GM23338 (cell line): ENCODE measurements around the gene GAB1. TPM values are rescaled to one million over a fixed set of nuclear protein-coding genes. Genes with fewer than 3 reads are reported as not detected.

ENCODE experiments used
- ATAC-seq: fragments of 200-7000 bp; cut with Tn5 transposase; 3 replicates; pipeline ENCODE4 v1.9.1; 2020
- DNase-seq: peaks from one replicate; pipeline ENCODE4 v3.0.0-alpha.2; 2015; ENCODE audit warnings: low spot score
- H2AFZ ChIP-seq: fragments of 200-600 bp; sonication (generic); 2 replicates; pipeline ENCODE4 v1.8.0; 2016; ENCODE audit warnings: antibody characterized with exemption, mild to moderate bottlenecking, moderate library complexity
- H3F3A ChIP-seq: fragments of 200-600 bp; sonication (generic); replicated peaks from 2 replicates; pipeline ENCODE4 v1.8.0; 2017; ENCODE audit warnings: antibody characterized with exemption, mixed run types, low read depth
- H3K27ac ChIP-seq: fragments of 200-600 bp; sonication (generic); 2 replicates; pipeline ENCODE4 v1.6.1; 2016; ENCODE audit warnings: low read depth
- H3K27me3 ChIP-seq: fragments of 200-600 bp; sonication (generic); 2 replicates; pipeline ENCODE4 v1.8.0; 2016; ENCODE audit warnings: mild to moderate bottlenecking, mixed run types, moderate library complexity; ENCODE audit not compliant: insufficient read depth
- H3K36me3 ChIP-seq: fragments of 200-600 bp; sonication (generic); 2 replicates; pipeline ENCODE4 v1.8.0; 2016; ENCODE audit warnings: mild to moderate bottlenecking; ENCODE audit not compliant: insufficient read depth
- H3K4me1 ChIP-seq: fragments of 200-600 bp; sonication (generic); 2 replicates; pipeline ENCODE4 v1.8.0; 2016; ENCODE audit warnings: mild to moderate bottlenecking, moderate library complexity; ENCODE audit not compliant: insufficient read depth
- H3K4me2 ChIP-seq: fragments of 200-600 bp; sonication (generic); 2 replicates; pipeline ENCODE4 v1.7.1; 2017; ENCODE audit warnings: mixed run types
- H3K4me3 ChIP-seq: fragments of 200-600 bp; sonication (generic); 2 replicates; pipeline ENCODE4 v1.6.1; 2016; ENCODE audit warnings: mixed run types
- H3K79me2 ChIP-seq: fragments of 200-600 bp; sonication (generic); replicated peaks from 2 replicates; pipeline ENCODE4 v1.8.0; 2017; ENCODE audit warnings: mild to moderate bottlenecking; ENCODE audit not compliant: insufficient read depth
- H3K9me2 ChIP-seq: fragments of 200-600 bp; sonication (generic); 2 replicates; pipeline ENCODE4 v1.8.0; 2017; ENCODE audit not compliant: insufficient read depth
- H4K20me1 ChIP-seq: fragments of 200-600 bp; sonication (generic); replicated peaks from 2 replicates; pipeline ENCODE4 v1.8.0; 2017; ENCODE audit warnings: mild to moderate bottlenecking; ENCODE audit not compliant: insufficient read depth
- H3K27ac Mint-ChIP-seq: 2 replicates; pipeline ENCODE4 v1.8.0; 2020; ENCODE audit warnings: inconsistent platforms, mild to moderate bottlenecking, moderate library complexity, mixed read lengths
- H3K27me3 Mint-ChIP-seq: 3 replicates; pipeline ENCODE4 v1.8.0; 2022; ENCODE audit warnings: low read depth, mild to moderate bottlenecking, moderate library complexity, mixed read lengths, inconsistent platforms; ENCODE audit not compliant: insufficient read depth, poor library complexity
- H3K36me3 Mint-ChIP-seq: 3 replicates; pipeline ENCODE4 v1.8.0; 2021; ENCODE audit warnings: low read depth, mild to moderate bottlenecking, inconsistent platforms, moderate library complexity, mixed read lengths
- H3K4me1 Mint-ChIP-seq: 3 replicates; pipeline ENCODE4 v1.8.0; 2020; ENCODE audit warnings: mild to moderate bottlenecking, inconsistent platforms, mixed read lengths
- H3K4me3 Mint-ChIP-seq: 3 replicates; pipeline ENCODE4 v1.8.0; 2021; ENCODE audit warnings: moderate library complexity, mild to moderate bottlenecking, inconsistent platforms, mixed read lengths
- H3K9me3 Mint-ChIP-seq: 3 replicates; pipeline ENCODE4 v1.8.0; 2020; ENCODE audit warnings: moderate library complexity, mild to moderate bottlenecking, inconsistent platforms, mixed read lengths
- CREB1 ChIP-seq: fragments of 250-450 bp; sonication (Bioruptor Pico); IDR thresholded peaks from 2 replicates; pipeline ENCODE4 v1.5.0; 2020; ENCODE audit warnings: low read depth, mild to moderate bottlenecking, moderate library complexity
- NANOG ChIP-seq: IDR thresholded peaks from 2 replicates; pipeline ENCODE4 v1.6.1; 2016; ENCODE audit warnings: antibody characterized with exemption, borderline replicate concordance
- STAT1 ChIP-seq: IDR thresholded peaks from one replicate; pipeline ENCODE4 v1.6.1; 2016; ENCODE audit warnings: antibody characterized with exemption; ENCODE audit not compliant: unreplicated experiment
- ZNF331 ChIP-seq: fragments of 250-450 bp; sonication (Bioruptor Pico); IDR thresholded peaks from 2 replicates; pipeline ENCODE4 v1.5.0; 2020; ENCODE audit warnings: low read depth, mild to moderate bottlenecking, moderate library complexity
- polyA plus RNA-seq: library from polyadenylated mRNA; unstranded; fragments of >200 nt; fragmentation: Nextera tagmentation; extraction: Ambion mirVana; gene quantifications from 2 replicates; pipeline ENCODE4 v1.2.1, GENCODE V29; 2016
- total RNA-seq: library from RNA; depleted of rRNA; stranded (reverse); fragments of >200 nt; shearing (Covaris generic); gene quantifications from 2 replicates; pipeline ENCODE4 v1.2.3, GENCODE V29; 2014
- TF ChIP-seq, protein P1 (sequence below): fragments of 250-450 bp; sonication (Bioruptor Pico); IDR thresholded peaks from 2 replicates; pipeline ENCODE4 v1.5.0; 2020; ENCODE audit warnings: mild to moderate bottlenecking, moderate library complexity
- TF ChIP-seq, protein P2 (sequence below): IDR thresholded peaks from one replicate; pipeline ENCODE4 v1.6.1; 2018; ENCODE audit warnings: antibody characterized with exemption; ENCODE audit not compliant: unreplicated experiment
- TF ChIP-seq, protein P3 (sequence below): IDR thresholded peaks from 2 replicates; pipeline ENCODE4 v1.6.1; 2016; ENCODE audit warnings: antibody characterized with exemption
- TF ChIP-seq, protein P4 (sequence below), 2 experiments: fragments of 200-600 bp in 1 of 2; sonication (generic) in 1 of 2; conservative IDR thresholded peaks; 2 replicates each; pipeline versions ENCODE4 v1.5.1 to v1.6.1; 2016 to 2017; ENCODE audit warnings: antibody characterized with exemption in 2 of 2, low read depth in 2 of 2, mild to moderate bottlenecking in 2 of 2, moderate library complexity in 1 of 2

The GAB1 gene
- total and polyA plus RNA-seq, 2 experiments from 2014 or later: 4.0 to 18.4 TPM

DNA sequence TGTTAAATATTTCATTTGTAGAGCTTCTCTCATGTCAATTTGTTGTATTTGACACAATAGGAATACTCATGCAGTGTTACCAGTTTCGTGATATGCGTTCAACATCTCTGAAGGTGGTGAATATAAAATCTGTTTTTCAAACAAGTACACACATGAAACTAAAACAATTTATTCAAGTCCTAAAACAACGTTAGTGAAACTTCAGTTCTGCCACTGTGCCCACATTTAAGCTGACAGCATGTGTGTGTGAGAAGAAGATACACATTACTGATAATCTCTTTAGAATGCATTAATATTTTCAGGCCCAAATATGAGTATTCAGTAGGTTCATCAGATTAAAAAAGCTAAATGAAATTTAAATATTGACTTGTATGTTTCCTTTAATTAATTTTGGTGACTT, 21.7 kb downstream of the GAB1 start:
- DNase-seq (no peak), ATAC-seq (no peak)
- H3F3A ChIP-seq: no peaks in the 10 kb centered on the region
- H3K4me1 Mint-ChIP-seq: peaks cover 81% of the 10 kb centered on the region
- H3K36me3 ChIP-seq: no peaks in the 10 kb centered on the region
- TF ChIP-seq, protein P1, sequence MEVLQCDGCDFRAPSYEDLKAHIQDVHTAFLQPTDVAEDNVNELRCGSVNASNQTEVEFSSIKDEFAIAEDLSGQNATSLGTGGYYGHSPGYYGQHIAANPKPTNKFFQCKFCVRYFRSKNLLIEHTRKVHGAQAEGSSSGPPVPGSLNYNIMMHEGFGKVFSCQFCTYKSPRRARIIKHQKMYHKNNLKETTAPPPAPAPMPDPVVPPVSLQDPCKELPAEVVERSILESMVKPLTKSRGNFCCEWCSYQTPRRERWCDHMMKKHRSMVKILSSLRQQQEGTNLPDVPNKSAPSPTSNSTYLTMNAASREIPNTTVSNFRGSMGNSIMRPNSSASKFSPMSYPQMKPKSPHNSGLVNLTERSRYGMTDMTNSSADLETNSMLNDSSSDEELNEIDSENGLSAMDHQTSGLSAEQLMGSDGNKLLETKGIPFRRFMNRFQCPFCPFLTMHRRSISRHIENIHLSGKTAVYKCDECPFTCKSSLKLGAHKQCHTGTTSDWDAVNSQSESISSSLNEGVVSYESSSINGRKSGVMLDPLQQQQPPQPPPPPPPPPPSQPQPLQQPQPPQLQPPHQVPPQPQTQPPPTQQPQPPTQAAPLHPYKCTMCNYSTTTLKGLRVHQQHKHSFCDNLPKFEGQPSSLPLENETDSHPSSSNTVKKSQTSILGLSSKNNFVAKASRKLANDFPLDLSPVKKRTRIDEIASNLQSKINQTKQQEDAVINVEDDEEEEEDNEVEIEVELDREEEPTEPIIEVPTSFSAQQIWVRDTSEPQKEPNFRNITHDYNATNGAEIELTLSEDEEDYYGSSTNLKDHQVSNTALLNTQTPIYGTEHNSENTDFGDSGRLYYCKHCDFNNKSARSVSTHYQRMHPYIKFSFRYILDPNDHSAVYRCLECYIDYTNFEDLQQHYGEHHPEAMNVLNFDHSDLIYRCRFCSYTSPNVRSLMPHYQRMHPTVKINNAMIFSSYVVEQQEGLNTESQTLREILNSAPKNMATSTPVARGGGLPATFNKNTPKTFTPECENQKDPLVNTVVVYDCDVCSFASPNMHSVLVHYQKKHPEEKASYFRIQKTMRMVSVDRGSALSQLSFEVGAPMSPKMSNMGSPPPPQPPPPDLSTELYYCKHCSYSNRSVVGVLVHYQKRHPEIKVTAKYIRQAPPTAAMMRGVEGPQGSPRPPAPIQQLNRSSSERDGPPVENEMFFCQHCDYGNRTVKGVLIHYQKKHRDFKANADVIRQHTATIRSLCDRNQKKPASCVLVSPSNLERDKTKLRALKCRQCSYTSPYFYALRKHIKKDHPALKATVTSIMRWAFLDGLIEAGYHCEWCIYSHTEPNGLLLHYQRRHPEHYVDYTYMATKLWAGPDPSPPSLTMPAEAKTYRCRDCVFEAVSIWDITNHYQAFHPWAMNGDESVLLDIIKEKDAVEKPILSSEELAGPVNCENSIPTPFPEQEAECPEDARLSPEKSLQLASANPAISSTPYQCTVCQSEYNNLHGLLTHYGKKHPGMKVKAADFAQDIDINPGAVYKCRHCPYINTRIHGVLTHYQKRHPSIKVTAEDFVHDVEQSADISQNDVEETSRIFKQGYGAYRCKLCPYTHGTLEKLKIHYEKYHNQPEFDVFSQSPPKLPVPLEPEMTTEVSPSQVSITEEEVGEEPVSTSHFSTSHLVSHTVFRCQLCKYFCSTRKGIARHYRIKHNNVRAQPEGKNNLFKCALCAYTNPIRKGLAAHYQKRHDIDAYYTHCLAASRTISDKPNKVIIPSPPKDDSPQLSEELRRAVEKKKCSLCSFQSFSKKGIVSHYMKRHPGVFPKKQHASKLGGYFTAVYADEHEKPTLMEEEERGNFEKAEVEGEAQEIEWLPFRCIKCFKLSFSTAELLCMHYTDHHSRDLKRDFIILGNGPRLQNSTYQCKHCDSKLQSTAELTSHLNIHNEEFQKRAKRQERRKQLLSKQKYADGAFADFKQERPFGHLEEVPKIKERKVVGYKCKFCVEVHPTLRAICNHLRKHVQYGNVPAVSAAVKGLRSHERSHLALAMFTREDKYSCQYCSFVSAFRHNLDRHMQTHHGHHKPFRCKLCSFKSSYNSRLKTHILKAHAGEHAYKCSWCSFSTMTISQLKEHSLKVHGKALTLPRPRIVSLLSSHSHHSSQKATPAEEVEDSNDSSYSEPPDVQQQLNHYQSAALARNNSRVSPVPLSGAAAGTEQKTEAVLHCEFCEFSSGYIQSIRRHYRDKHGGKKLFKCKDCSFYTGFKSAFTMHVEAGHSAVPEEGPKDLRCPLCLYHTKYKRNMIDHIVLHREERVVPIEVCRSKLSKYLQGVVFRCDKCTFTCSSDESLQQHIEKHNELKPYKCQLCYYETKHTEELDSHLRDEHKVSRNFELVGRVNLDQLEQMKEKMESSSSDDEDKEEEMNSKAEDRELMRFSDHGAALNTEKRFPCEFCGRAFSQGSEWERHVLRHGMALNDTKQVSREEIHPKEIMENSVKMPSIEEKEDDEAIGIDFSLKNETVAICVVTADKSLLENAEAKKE (CRISPR knock-in tag): no peak
- TF ChIP-seq STAT1: no peak
- TF ChIP-seq, protein P2, sequence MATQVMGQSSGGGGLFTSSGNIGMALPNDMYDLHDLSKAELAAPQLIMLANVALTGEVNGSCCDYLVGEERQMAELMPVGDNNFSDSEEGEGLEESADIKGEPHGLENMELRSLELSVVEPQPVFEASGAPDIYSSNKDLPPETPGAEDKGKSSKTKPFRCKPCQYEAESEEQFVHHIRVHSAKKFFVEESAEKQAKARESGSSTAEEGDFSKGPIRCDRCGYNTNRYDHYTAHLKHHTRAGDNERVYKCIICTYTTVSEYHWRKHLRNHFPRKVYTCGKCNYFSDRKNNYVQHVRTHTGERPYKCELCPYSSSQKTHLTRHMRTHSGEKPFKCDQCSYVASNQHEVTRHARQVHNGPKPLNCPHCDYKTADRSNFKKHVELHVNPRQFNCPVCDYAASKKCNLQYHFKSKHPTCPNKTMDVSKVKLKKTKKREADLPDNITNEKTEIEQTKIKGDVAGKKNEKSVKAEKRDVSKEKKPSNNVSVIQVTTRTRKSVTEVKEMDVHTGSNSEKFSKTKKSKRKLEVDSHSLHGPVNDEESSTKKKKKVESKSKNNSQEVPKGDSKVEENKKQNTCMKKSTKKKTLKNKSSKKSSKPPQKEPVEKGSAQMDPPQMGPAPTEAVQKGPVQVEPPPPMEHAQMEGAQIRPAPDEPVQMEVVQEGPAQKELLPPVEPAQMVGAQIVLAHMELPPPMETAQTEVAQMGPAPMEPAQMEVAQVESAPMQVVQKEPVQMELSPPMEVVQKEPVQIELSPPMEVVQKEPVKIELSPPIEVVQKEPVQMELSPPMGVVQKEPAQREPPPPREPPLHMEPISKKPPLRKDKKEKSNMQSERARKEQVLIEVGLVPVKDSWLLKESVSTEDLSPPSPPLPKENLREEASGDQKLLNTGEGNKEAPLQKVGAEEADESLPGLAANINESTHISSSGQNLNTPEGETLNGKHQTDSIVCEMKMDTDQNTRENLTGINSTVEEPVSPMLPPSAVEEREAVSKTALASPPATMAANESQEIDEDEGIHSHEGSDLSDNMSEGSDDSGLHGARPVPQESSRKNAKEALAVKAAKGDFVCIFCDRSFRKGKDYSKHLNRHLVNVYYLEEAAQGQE: no peak
- no peak for TF ChIP-seq NANOG
- TF ChIP-seq, protein P3, sequence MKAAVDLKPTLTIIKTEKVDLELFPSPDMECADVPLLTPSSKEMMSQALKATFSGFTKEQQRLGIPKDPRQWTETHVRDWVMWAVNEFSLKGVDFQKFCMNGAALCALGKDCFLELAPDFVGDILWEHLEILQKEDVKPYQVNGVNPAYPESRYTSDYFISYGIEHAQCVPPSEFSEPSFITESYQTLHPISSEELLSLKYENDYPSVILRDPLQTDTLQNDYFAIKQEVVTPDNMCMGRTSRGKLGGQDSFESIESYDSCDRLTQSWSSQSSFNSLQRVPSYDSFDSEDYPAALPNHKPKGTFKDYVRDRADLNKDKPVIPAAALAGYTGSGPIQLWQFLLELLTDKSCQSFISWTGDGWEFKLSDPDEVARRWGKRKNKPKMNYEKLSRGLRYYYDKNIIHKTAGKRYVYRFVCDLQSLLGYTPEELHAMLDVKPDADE: no peak
- TF ChIP-seq ZNF331: no peak
- TF ChIP-seq, protein P4, sequence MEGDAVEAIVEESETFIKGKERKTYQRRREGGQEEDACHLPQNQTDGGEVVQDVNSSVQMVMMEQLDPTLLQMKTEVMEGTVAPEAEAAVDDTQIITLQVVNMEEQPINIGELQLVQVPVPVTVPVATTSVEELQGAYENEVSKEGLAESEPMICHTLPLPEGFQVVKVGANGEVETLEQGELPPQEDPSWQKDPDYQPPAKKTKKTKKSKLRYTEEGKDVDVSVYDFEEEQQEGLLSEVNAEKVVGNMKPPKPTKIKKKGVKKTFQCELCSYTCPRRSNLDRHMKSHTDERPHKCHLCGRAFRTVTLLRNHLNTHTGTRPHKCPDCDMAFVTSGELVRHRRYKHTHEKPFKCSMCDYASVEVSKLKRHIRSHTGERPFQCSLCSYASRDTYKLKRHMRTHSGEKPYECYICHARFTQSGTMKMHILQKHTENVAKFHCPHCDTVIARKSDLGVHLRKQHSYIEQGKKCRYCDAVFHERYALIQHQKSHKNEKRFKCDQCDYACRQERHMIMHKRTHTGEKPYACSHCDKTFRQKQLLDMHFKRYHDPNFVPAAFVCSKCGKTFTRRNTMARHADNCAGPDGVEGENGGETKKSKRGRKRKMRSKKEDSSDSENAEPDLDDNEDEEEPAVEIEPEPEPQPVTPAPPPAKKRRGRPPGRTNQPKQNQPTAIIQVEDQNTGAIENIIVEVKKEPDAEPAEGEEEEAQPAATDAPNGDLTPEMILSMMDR (conservative IDR thresholded peaks at IDR 0.05; ENCODE audit: low read depth in 2 of 2): no peak
- TF ChIP-seq CREB1 (CRISPR knock-in tag): no peak
- no peak overlapping the region for H3K27ac ChIP-seq
- H3K4me3 ChIP-seq: no peak overlapping the region
- peak overlapping the region; percentile 24; the same call in 1 of the 2 replicates for H3K4me2 ChIP-seq
- H4K20me1 ChIP-seq: no peaks in the 10 kb centered on the region
- H3K9me3 Mint-ChIP-seq: no peaks in the 10 kb centered on the region; the same call in 2 of the 3 replicates
- no peaks in the 10 kb centered on the region for H3K36me3 Mint-ChIP-seq
- H3K27me3 ChIP-seq: no peaks in the 10 kb centered on the region
- H3K9me2 ChIP-seq: peaks cover 2% of the 10 kb centered on the region; the same call in 1 of the 2 replicates
- H3K27ac Mint-ChIP-seq: no peak overlapping the region
- H3K27me3 Mint-ChIP-seq: no peaks in the 10 kb centered on the region
- H3K4me3 Mint-ChIP-seq: no peak overlapping the region
- peaks cover 69% of the 10 kb centered on the region for H3K79me2 ChIP-seq
- H2AFZ ChIP-seq: no peak overlapping the region
- H3K4me1 ChIP-seq: peaks cover 78% of the 10 kb centered on the region
